ENCODE results near the gene CAGE1. TPM values are rescaled to one million over a fixed set of nuclear protein-coding genes. Genes with fewer than 3 reads are reported as not detected.

CAGE1 gene
- total RNA-seq, 1 experiment from 2014 or later: not detected

GRCh38 chr6:7312616-7313504 is 76.7 kb downstream of the CAGE1 start, which contains the start of gene SSR1:
TSS of gene SSR1 (minus strand) at chr6:7313199. CDS start at chr6:7313120, 79 bp downstream.
- Mint-ChIP-seq H3K4me1 (ENCODE audit: low read depth, unreplicated experiment) (no peaks in the 10 kb centered on the region), H3K27ac (ENCODE audit: unreplicated experiment) (peak within 1 kb of the TSS; percentile 99), H3K27me3 (ENCODE audit: unreplicated experiment) (no peaks in the 10 kb centered on the region), H3K4me3 (ENCODE audit: low read depth, unreplicated experiment) (peak within 1 kb of the TSS; percentile 91), H3K9me3 (ENCODE audit: low read depth, unreplicated experiment) (no peaks in the 10 kb centered on the region), H3K36me3 (ENCODE audit: insufficient read depth, unreplicated experiment) (peaks cover 35% of the 10 kb centered on the region)
- intact Hi-C loops (cut with micrococcal nuclease; ENCODE audit: unreplicated experiment): no loop called here
- TF ChIP-seq CTCF (IDR thresholded peaks at IDR 0.05; ENCODE audit: unreplicated experiment): no peak
- no TSS peak for BruUV-seq (replicated peaks)
- CTCF ChIA-PET: interaction anchor here (0.6 kb wide), 2 partner anchors 88 to 461 kb away, joined by 3 to 7 read pairs; no protein-coding TSS in a partner anchor
- peak; percentile 94 for DNase-seq

DNA sequence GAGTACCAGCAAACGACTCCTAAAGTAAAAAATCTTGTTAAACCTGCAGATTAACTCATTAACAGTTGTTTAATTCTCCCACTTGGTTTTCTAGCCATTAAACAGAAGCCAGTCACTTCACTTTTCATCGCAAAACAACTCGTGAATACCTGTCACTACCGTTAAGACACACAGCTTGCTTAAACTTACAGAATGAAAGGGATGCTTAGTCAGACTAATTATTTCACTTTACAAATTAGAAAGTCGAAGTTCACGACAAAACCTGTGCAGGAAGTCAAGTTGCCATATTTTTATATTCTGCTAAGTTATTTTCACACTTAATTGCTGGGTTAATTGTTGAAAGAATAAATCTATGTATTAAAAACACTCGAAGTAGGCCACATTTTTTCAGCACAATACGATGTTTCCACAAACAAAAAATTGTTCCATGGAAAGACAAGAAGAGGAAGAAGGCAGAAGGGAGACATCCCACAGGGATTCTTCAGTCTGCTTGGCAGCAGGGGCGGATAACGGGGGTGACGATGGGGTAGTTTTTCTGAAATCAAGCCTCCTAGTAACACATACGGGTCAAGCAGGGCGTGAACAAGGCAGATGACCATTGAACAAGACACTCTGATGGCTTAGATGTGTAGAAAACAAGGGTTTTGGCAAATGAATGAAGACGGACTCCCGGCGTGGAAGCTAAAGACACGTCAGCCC is 77.5 kb downstream of the CAGE1 start:
- no peaks in the 10 kb centered on the region for H3K9me3 Mint-ChIP-seq (ENCODE audit: low read depth, unreplicated experiment)
- intact Hi-C loops (cut with micrococcal nuclease; ENCODE audit: unreplicated experiment): no loop called here
- peak overlapping the region; percentile 91 for H3K4me3 Mint-ChIP-seq (ENCODE audit: low read depth, unreplicated experiment)
- DNase-seq: no peak
- BruUV-seq (replicated peaks): no TSS peak
- no peaks in the 10 kb centered on the region for H3K4me1 Mint-ChIP-seq (ENCODE audit: low read depth, unreplicated experiment)
- peaks cover 40% of the 10 kb centered on the region for H3K36me3 Mint-ChIP-seq (ENCODE audit: insufficient read depth, unreplicated experiment)
- TF ChIP-seq CTCF (IDR thresholded peaks at IDR 0.05; ENCODE audit: unreplicated experiment): no peak
- CTCF ChIA-PET: interaction anchor here (0.6 kb wide), 2 partner anchors 87 to 460 kb away, joined by 3 to 7 read pairs; no protein-coding TSS in a partner anchor
- H3K27me3 Mint-ChIP-seq (ENCODE audit: unreplicated experiment): no peaks in the 10 kb centered on the region
- peak overlapping the region; percentile 99 for H3K27ac Mint-ChIP-seq (ENCODE audit: unreplicated experiment)

DNA sequence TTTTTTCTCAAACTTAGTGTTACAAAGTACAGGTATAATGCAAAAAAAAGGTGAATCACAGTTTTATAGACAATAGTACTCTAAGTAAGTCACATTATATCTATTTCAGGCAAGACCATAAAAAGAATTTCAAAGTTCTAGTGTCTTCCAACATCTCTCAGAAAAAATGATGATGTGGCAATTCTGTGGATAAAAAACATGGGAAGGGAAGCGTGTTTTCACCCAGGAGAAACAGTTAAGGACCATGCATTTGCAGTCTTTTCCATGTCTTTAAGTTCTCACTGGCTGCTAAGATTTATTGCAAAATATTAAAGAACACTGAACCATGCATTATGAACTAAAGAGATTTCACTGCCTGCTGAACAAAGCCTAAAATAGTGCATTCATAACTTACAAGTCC is 78.4 kb downstream of the CAGE1 start:
- TF ChIP-seq CTCF (IDR thresholded peaks at IDR 0.05; ENCODE audit: unreplicated experiment): no peak
- H3K36me3 Mint-ChIP-seq (ENCODE audit: insufficient read depth, unreplicated experiment): peaks cover 40% of the 10 kb centered on the region
- BruUV-seq (replicated peaks): no TSS peak
- intact Hi-C loops (cut with micrococcal nuclease; ENCODE audit: unreplicated experiment): no loop called here
- DNase-seq: no peak
- H3K27me3 Mint-ChIP-seq (ENCODE audit: unreplicated experiment): no peaks in the 10 kb centered on the region
- no peaks in the 10 kb centered on the region for H3K9me3 Mint-ChIP-seq (ENCODE audit: low read depth, unreplicated experiment)
- no peak overlapping the region for H3K27ac Mint-ChIP-seq (ENCODE audit: unreplicated experiment)
- H3K4me1 Mint-ChIP-seq (ENCODE audit: low read depth, unreplicated experiment): no peaks in the 10 kb centered on the region
- H3K4me3 Mint-ChIP-seq (ENCODE audit: low read depth, unreplicated experiment): peak overlapping the region; percentile 91
- CTCF ChIA-PET: no interaction called here

GRCh38 chr6:7309050-7309449 is 80.5 kb downstream of the CAGE1 start:
- H3K36me3 Mint-ChIP-seq (ENCODE audit: insufficient read depth, unreplicated experiment): peaks cover 57% of the 10 kb centered on the region
- no peak overlapping the region for H3K4me3 Mint-ChIP-seq (ENCODE audit: low read depth, unreplicated experiment)

More at GRCh38 chr6:7309050-7309449, 80.5 kb downstream of the CAGE1 start:
- intact Hi-C loops (cut with micrococcal nuclease; ENCODE audit: unreplicated experiment): no loop called here
- BruUV-seq (replicated peaks): no TSS peak
- no peak for TF ChIP-seq CTCF (IDR thresholded peaks at IDR 0.05; ENCODE audit: unreplicated experiment)
- DNase-seq: no peak
- peak overlapping the region; percentile 42 for H3K27ac Mint-ChIP-seq (ENCODE audit: unreplicated experiment)
- peaks cover 10% of the 10 kb centered on the region for H3K4me1 Mint-ChIP-seq (ENCODE audit: low read depth, unreplicated experiment)
- no peaks in the 10 kb centered on the region for H3K9me3 Mint-ChIP-seq (ENCODE audit: low read depth, unreplicated experiment)
- CTCF ChIA-PET: no interaction called here
- no peaks in the 10 kb centered on the region for H3K27me3 Mint-ChIP-seq (ENCODE audit: unreplicated experiment)

Data from Calu3 (cell line).